CD4-positive, alpha-beta memory T cell (primary cell): ENCODE measurements around the gene SLC6A6. TPM values are rescaled to one million over a fixed set of nuclear protein-coding genes. Genes with fewer than 3 reads are reported as not detected.

Source experiments
- CTCF ChIA-PET: fragments of 350-600 bp; sonication (Branson Sonifier 250); formaldehyde crosslinking; loops from one replicate; lab custom pipeline; 2021; ENCODE audit warnings: inconsistent platforms; ENCODE audit not compliant: partially characterized antibody; lab: Charles Lee
- POLR2A ChIA-PET: fragments of 350-600 bp; sonication (Branson Sonifier 250); formaldehyde crosslinking; loops from one replicate; lab custom pipeline; 2021; ENCODE audit not compliant: partially characterized antibody; lab: Charles Lee
- DNase-seq, 5 donors: peaks; one replicate each; pipeline versions ENCODE4 v3.0.0 to v3.0.0-alpha.2; 2020 to 2022; ENCODE audit warnings: mixed read lengths in 1 of 5
- H3K27ac ChIP-seq: one replicate; pipeline ENCODE4 v1.7.0; 2013; ENCODE audit warnings: low read depth, low read length
- H3K27me3 ChIP-seq: 2 replicates; pipeline ENCODE4 v1.7.0; 2013; ENCODE audit warnings: mild to moderate bottlenecking, low read length, moderate library complexity; ENCODE audit not compliant: insufficient read depth
- H3K36me3 ChIP-seq: 2 replicates; pipeline ENCODE4 v1.7.0; 2013; ENCODE audit warnings: mild to moderate bottlenecking, low read length, moderate library complexity; ENCODE audit not compliant: insufficient read depth
- H3K4me1 ChIP-seq: 2 replicates; pipeline ENCODE4 v1.7.0; 2013; ENCODE audit warnings: mild to moderate bottlenecking, low read length, moderate library complexity; ENCODE audit not compliant: insufficient read depth
- H3K4me3 ChIP-seq, 2 donors: one replicate each; pipeline ENCODE4 v1.7.0; 2013; ENCODE audit warnings: low read length in 2 of 2, mild to moderate bottlenecking in 1 of 2
- H3K9me3 ChIP-seq, 2 donors: one replicate each; pipeline ENCODE4 v1.7.0; 2013; ENCODE audit warnings: low read length in 2 of 2, control low read depth in 1 of 2; ENCODE audit not compliant: control insufficient read depth in 1 of 2
- H3K27ac Mint-ChIP-seq, 7 donors: one replicate each; pipeline ENCODE4 v1.8.0; 2020 to 2021; ENCODE audit warnings: mixed read lengths in 7 of 7, mild to moderate bottlenecking in 6 of 7, inconsistent platforms in 3 of 7, moderate library complexity in 3 of 7
- H3K27me3 Mint-ChIP-seq, 2 donors: one replicate each; pipeline ENCODE4 v1.8.0; 2020 to 2021; ENCODE audit warnings: mixed read lengths in 2 of 2
- H3K36me3 Mint-ChIP-seq, 2 donors: one replicate each; pipeline ENCODE4 v1.8.0; 2020 to 2021; ENCODE audit warnings: mixed read lengths in 2 of 2, inconsistent platforms in 1 of 2, mild to moderate bottlenecking in 1 of 2
- H3K4me1 Mint-ChIP-seq, 4 donors: one replicate each; pipeline ENCODE4 v1.8.0; 2020 to 2021; ENCODE audit warnings: mixed read lengths in 4 of 4, mild to moderate bottlenecking in 1 of 4
- H3K4me3 Mint-ChIP-seq, 8 donors: one replicate each; pipeline ENCODE4 v1.8.0; 2020 to 2021; ENCODE audit warnings: mixed read lengths in 8 of 8, mild to moderate bottlenecking in 7 of 8, moderate library complexity in 6 of 8, inconsistent platforms in 3 of 8
- H3K9me3 Mint-ChIP-seq, 8 donors: one replicate each; pipeline ENCODE4 v1.8.0; 2020 to 2021; ENCODE audit warnings: mixed read lengths in 8 of 8, mild to moderate bottlenecking in 5 of 8, inconsistent platforms in 3 of 8, moderate library complexity in 1 of 8
- intact Hi-C: fragments of 100-400 bp; cut with micrococcal nuclease; formaldehyde crosslinking; loops from one replicate; pipeline ENCODE4 v1.15.1; 2023
- polyA plus RNA-seq, 2 donors: library from polyadenylated mRNA; unstranded; fragments of 300-500 nt; fragmentation: Illumina TruSeq; gene quantifications; one replicate each; pipeline ENCODE4 v1.2.3, GENCODE V29; 2021
- total RNA-seq, 2 experiments: library from RNA; stranded (reverse); gene quantifications; one replicate each; pipeline ENCODE4 v1.2.3, GENCODE V29; 2021

Gene SLC6A6
- total and polyA plus RNA-seq, 4 experiments from 2014 or later, result 3.8 to 51.8 (median 29.7) TPM

DNA sequence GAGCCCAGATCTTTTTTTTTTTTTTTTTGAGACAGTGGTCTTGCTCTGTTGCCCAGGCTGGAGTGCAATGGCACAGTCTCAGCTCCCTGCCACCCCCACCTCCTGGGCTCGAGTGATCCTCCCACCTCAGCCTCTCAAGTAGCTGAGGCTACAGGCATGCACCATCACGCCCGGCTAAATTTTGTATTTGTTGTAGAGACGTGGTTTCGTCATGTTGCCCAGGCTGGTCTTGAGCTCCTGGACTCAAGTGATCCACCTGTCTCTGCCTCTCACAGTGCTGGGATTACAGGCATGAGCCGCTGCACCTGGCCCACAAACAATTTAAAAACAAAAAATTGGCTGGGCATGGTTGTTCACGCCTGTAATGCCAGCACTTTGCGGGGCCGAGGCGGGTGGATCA, 22.6 kb upstream of the SLC6A6 start:
- no peak overlapping the region for H3K27ac Mint-ChIP-seq
- no peak overlapping the region for H3K4me3 ChIP-seq
- H3K27ac ChIP-seq, result no peak overlapping the region
- H3K9me3 ChIP-seq, result no peaks in the 10 kb centered on the region
- no peaks in the 10 kb centered on the region for H3K36me3 Mint-ChIP-seq
- peaks cover 0 to 4% (median 1%) of the 10 kb centered on the region in 8 donors for H3K9me3 Mint-ChIP-seq
- POLR2A ChIA-PET, result no interaction called here
- no peaks in the 10 kb centered on the region for H3K36me3 ChIP-seq
- intact Hi-C loops, result no loop called here
- no peaks in the 10 kb centered on the region for H3K27me3 Mint-ChIP-seq
- no peak overlapping the region for H3K4me3 Mint-ChIP-seq
- no peaks in the 10 kb centered on the region for H3K27me3 ChIP-seq
- H3K4me1 ChIP-seq, result peaks cover 22% of the 10 kb centered on the region
- no peak for DNase-seq
- H3K4me1 Mint-ChIP-seq, result peaks cover 15 to 30% (median 21%) of the 10 kb centered on the region in 4 donors
- CTCF ChIA-PET, result no interaction called here

DNA sequence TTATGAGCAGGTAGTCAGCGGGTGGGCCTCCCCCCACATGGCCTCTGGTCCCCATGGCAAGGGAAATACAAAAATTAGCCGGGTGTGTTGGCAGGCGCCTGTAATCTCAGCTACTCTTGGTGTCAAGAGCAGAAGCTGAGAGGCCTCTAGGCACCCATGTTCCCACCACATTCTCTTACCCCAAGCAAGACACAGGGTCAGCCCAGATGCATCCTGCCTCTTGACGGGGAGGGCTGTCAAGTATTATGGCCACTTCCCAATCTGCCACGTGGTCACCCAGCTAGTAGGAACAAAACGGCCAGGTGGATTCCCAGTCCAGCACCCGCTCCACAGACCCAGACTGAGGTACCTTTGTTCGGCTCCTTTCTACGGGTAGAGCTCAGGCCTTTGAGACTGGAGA, 16.2 kb upstream of the SLC6A6 start:
- intact Hi-C loops, result no loop called here
- Histone ChIP-seq H3K36me3 (no peaks in the 10 kb centered on the region), H3K27me3 (no peaks in the 10 kb centered on the region), H3K27ac (no peak overlapping the region), H3K4me3 (no peak overlapping the region), H3K4me1 (no peaks in the 10 kb centered on the region), H3K9me3 (no peaks in the 10 kb centered on the region)
- peaks cover 0 to 1% (median 0%) of the 10 kb centered on the region in 8 donors for H3K9me3 Mint-ChIP-seq
- H3K4me1 Mint-ChIP-seq, result no peaks in the 10 kb centered on the region
- no peaks in the 10 kb centered on the region for H3K36me3 Mint-ChIP-seq
- CTCF ChIA-PET, result no interaction called here
- peaks cover 5 to 6% of the 10 kb centered on the region in 2 donors for H3K27me3 Mint-ChIP-seq
- no peak overlapping the region for H3K4me3 Mint-ChIP-seq
- no peak for DNase-seq
- POLR2A ChIA-PET, result no interaction called here
- no peak overlapping the region for H3K27ac Mint-ChIP-seq

DNA sequence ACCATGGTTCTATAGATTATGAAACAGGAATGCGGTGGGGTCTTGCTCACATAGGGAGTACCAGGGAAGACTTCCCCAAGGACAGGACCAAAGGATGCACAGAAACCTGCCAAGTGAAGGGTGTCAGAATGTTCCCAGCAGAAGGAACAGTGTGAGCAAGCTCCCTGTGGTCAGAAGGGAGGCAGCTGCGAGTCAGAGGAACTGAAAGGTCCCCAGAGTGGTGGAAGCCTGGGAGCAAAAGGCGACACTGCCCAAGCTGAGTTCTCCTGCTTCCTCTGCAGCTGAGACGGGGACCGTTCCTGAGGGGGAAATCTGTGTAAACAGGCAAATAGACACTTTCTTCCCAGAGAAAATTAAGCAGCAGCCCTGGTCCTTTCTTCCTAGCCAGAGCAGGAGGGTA, 14.2 kb upstream of the SLC6A6 start:
- H3K27me3 ChIP-seq, result no peaks in the 10 kb centered on the region
- peaks cover 5 to 6% of the 10 kb centered on the region in 2 donors for H3K27me3 Mint-ChIP-seq
- CTCF ChIA-PET, result interaction anchor here (0.8 kb wide), 1 partner anchor 73 kb away, joined by 3 read pairs; no protein-coding TSS in a partner anchor
- no peak overlapping the region for H3K4me3 Mint-ChIP-seq
- POLR2A ChIA-PET, result no interaction called here
- H3K4me3 ChIP-seq, result no peak overlapping the region
- H3K36me3 ChIP-seq, result no peaks in the 10 kb centered on the region
- intact Hi-C loops, result no loop called here
- H3K36me3 Mint-ChIP-seq, result no peaks in the 10 kb centered on the region
- H3K9me3 Mint-ChIP-seq, result no peaks in the 10 kb centered on the region
- peak overlapping the region in 2 of 7 donors; percentile 15 to 62 for H3K27ac Mint-ChIP-seq
- no peaks in the 10 kb centered on the region for H3K9me3 ChIP-seq
- no peaks in the 10 kb centered on the region for H3K4me1 Mint-ChIP-seq
- H3K27ac ChIP-seq, result no peak overlapping the region
- H3K4me1 ChIP-seq, result no peaks in the 10 kb centered on the region
- DNase-seq, result no peak

DNA sequence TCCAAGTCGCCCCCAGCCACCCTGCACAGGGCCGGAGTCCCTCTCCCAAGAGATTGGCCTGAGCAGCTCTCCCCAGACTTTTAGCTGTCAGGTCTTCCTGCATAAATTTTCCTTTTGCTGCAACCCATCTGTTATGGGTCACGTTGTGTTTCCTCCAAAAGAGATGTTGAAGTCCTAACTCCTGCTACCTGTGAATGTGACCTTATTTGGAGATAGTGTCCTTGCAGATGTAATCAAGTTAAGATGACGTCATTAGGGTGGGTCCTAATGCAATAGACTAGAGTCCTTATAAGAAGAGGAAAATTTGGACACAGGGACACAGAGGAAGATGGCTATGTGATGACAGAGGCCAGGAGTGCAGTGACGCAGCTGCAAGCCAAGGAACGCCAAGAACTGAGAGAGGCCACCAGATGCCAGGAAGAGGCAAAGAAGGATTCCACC, 13.2 kb upstream of the SLC6A6 start:
- no peaks in the 10 kb centered on the region for H3K4me1 Mint-ChIP-seq
- intact Hi-C loops, result no loop called here
- H3K27me3 Mint-ChIP-seq, result peaks cover 5 to 6% of the 10 kb centered on the region in 2 donors
- H3K36me3 Mint-ChIP-seq, result no peaks in the 10 kb centered on the region
- no peak for DNase-seq
- no peaks in the 10 kb centered on the region for H3K9me3 Mint-ChIP-seq
- H3K4me3 Mint-ChIP-seq, result no peak overlapping the region
- ChIA-PET CTCF (no interaction called here), POLR2A (no interaction called here)
- Histone ChIP-seq H3K4me3 (no peak overlapping the region), H3K9me3 (no peaks in the 10 kb centered on the region), H3K4me1 (no peaks in the 10 kb centered on the region), H3K27ac (no peak overlapping the region), H3K27me3 (no peaks in the 10 kb centered on the region), H3K36me3 (no peaks in the 10 kb centered on the region)
- H3K27ac Mint-ChIP-seq, result no peak overlapping the region

DNA sequence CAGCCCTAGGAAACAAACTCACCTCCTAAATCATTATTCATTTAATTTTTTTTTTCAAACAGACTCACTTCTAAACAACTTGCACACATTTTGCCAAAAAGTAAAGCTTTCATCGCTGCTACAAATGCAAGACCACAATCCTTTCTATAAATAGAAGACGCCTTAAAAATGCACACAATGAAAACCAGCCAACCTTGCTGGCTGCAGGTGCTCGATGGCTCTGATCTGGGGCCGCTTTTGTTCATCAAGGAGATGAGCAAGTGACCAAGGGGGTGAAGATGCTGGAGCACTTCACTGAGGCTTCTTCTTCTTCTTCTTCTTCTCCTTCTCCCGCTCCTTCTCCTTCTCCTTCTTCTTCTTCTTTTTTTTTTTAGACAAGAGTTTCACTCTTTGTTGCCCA, 12.7 kb upstream of the SLC6A6 start:
- Histone ChIP-seq H3K27ac (no peak overlapping the region), H3K4me1 (no peaks in the 10 kb centered on the region), H3K27me3 (no peaks in the 10 kb centered on the region), H3K4me3 (no peak overlapping the region), H3K36me3 (no peaks in the 10 kb centered on the region), H3K9me3 (no peaks in the 10 kb centered on the region)
- no peak for DNase-seq
- ChIA-PET CTCF (no interaction called here), POLR2A (no interaction called here)
- Mint-ChIP-seq H3K36me3 (no peaks in the 10 kb centered on the region), H3K27ac (no peak overlapping the region), H3K9me3 (no peaks in the 10 kb centered on the region), H3K4me3 (no peak overlapping the region), H3K4me1 (no peaks in the 10 kb centered on the region), H3K27me3 (peaks cover 5 to 6% of the 10 kb centered on the region in 2 donors)
- intact Hi-C loops, result no loop called here

DNA sequence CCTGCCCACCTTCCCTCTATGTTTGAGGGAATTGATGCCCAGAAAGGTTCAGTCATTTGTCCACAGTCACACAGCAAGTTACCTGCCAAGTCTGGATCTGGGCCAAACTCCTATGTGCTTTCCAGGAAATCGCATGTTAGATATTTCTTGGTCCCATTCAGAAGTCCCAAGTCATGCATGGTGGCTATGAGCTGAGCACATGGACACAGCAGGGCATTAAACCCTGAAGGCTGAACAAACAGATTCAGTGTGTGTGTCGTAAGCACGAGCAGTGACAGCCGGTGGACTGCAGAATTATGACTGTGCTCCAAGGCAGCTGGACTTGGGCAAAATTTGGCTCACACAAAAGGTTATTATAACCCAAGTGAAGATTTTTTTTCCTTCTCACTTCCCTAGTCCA, 11.4 kb upstream of the SLC6A6 start:
- Histone ChIP-seq H3K9me3 (no peaks in the 10 kb centered on the region), H3K27me3 (no peaks in the 10 kb centered on the region), H3K4me3 (no peak overlapping the region), H3K36me3 (no peaks in the 10 kb centered on the region), H3K27ac (no peak overlapping the region), H3K4me1 (no peaks in the 10 kb centered on the region)
- Mint-ChIP-seq H3K4me3 (no peak overlapping the region), H3K4me1 (peaks cover 0 to under 1% (median 0%) of the 10 kb centered on the region in 4 donors), H3K27me3 (peaks cover 5 to 6% of the 10 kb centered on the region in 2 donors), H3K27ac (no peak overlapping the region), H3K9me3 (no peaks in the 10 kb centered on the region), H3K36me3 (no peaks in the 10 kb centered on the region)
- no peak for DNase-seq
- CTCF ChIA-PET, result no interaction called here
- POLR2A ChIA-PET, result interaction anchor here (0.7 kb wide), 1 partner anchor 997 kb away, joined by 3 read pairs; no protein-coding TSS in a partner anchor
- intact Hi-C loops, result no loop called here

DNA sequence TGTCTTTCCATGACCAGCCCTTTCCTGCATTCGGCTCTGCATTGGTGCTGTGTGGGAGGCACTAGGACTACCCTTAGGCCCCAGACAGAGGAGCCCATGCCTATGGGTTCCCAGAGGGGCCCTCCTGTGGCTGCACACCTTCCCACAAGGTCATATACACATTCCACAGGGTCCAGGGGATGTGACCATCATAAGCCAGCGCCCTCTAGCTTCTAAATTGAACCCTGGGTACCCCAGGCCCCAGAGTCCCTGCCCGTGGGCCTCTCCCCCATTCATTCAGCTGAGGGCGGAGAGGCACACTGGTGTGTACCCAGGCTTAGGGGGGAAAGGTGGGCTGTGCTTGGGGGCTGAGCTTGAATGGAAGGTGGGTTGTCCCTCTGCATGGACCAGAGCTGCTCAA, 10.2 kb upstream of the SLC6A6 start:
- no peaks in the 10 kb centered on the region for H3K27me3 ChIP-seq
- no peaks in the 10 kb centered on the region for H3K9me3 ChIP-seq
- POLR2A ChIA-PET, result no interaction called here
- Mint-ChIP-seq H3K4me3 (no peak overlapping the region), H3K36me3 (no peaks in the 10 kb centered on the region), H3K4me1 (peaks cover 2 to 5% (median 4%) of the 10 kb centered on the region in 4 donors), H3K27me3 (peaks cover 5% of the 10 kb centered on the region in 2 donors), H3K9me3 (no peaks in the 10 kb centered on the region), H3K27ac (no peak overlapping the region)
- H3K4me1 ChIP-seq, result peaks cover 3% of the 10 kb centered on the region
- CTCF ChIA-PET, result interaction anchor here (0.7 to 1.5 kb wide), 2 partner anchors 55 to 76 kb away, joined by 3 to 8 read pairs; no protein-coding TSS in a partner anchor
- no peak for DNase-seq
- H3K36me3 ChIP-seq, result no peaks in the 10 kb centered on the region
- H3K4me3 ChIP-seq, result no peak overlapping the region
- intact Hi-C loops, result no loop called here
- H3K27ac ChIP-seq, result no peak overlapping the region
